Chondrocyte (in vitro differentiated cells): ENCODE results near the gene NLRP6. TPM values are rescaled to one million over a fixed set of nuclear protein-coding genes. Genes with fewer than 3 reads are reported as not detected.
"Not testable (repeated sequence)": the region's sequence is repeated elsewhere in the genome, so short reads cannot be mapped to it uniquely, and the experiment has no call there.

Experiments used
- DNase-seq: peaks from one replicate; pipeline ENCODE4 v3.0.0; 2021; ENCODE audit warnings: mixed read lengths, low spot score
- H3K27ac Mint-ChIP-seq: one replicate; pipeline ENCODE4 v1.8.0; 2021; ENCODE audit warnings: mild to moderate bottlenecking, moderate library complexity, mixed read lengths; ENCODE audit not compliant: unreplicated experiment
- H3K27me3 Mint-ChIP-seq: 2 replicates; pipeline ENCODE4 v1.8.0; 2021; ENCODE audit warnings: low read depth, mixed read lengths
- H3K36me3 Mint-ChIP-seq: 2 replicates; pipeline ENCODE4 v1.8.0; 2021; ENCODE audit warnings: low read depth, mixed read lengths
- H3K4me1 Mint-ChIP-seq: 2 replicates; pipeline ENCODE4 v1.8.0; 2021; ENCODE audit warnings: low read depth, mild to moderate bottlenecking, mixed read lengths
- H3K4me3 Mint-ChIP-seq: one replicate; pipeline ENCODE4 v1.8.0; 2021; ENCODE audit warnings: mild to moderate bottlenecking, moderate library complexity, mixed read lengths; ENCODE audit not compliant: unreplicated experiment
- H3K9me3 Mint-ChIP-seq: 2 replicates; pipeline ENCODE4 v1.8.0; 2021; ENCODE audit warnings: low read depth, mixed read lengths
- CTCF ChIP-seq: fragments of 200-600 bp; sonication (generic); IDR thresholded peaks from 2 replicates; pipeline ENCODE4 v1.5.0; 2021; ENCODE audit warnings: antibody characterized with exemption, mild to moderate bottlenecking, moderate library complexity
- total RNA-seq: library from RNA; stranded (reverse); gene quantifications from 3 replicates; pipeline ENCODE4 v1.2.1, GENCODE V29; 2021

Gene NLRP6
- total RNA-seq, 1 donor from 2014 or later: not detected

GRCh38 chr11:306645-307371 is 28.6 kb downstream of the NLRP6 start:
- Mint-ChIP-seq H3K27ac (no peak overlapping the region), H3K36me3 (no peaks in the 10 kb centered on the region), H3K9me3 (no peaks in the 10 kb centered on the region), H3K27me3 (no peaks in the 10 kb centered on the region), H3K4me3 (no peak overlapping the region), H3K4me1 (peaks cover 33% of the 10 kb centered on the region)
- TF ChIP-seq CTCF: no peak
- no peak for DNase-seq

- peak within 1 kb of the TSS; percentile 88 for H3K4me3 Mint-ChIP-seq
- peak within 1 kb of the TSS; percentile 89 for H3K27ac Mint-ChIP-seq
These were observed 29.8 kb downstream of the NLRP6 start, which contains the start of gene IFITM2 for GRCh38 chr11:307766-308708. Gene IFITM2 (plus strand): TSS chr11:307816. CDS start chr11:308193, 377 bp downstream.

GRCh38 chr11:308740-309665 is 30.8 kb downstream of the NLRP6 start:
- H3K36me3 Mint-ChIP-seq, H3K27me3 Mint-ChIP-seq, DNase-seq, H3K9me3 Mint-ChIP-seq: not testable (repeated sequence)
- Mint-ChIP-seq H3K4me1 (peaks cover 39% of the 10 kb centered on the region), H3K4me3 (peak overlapping the region; percentile 88), H3K27ac (peak overlapping the region; percentile 89)

More at GRCh38 chr11:307766-308708, 29.8 kb downstream of the NLRP6 start, which contains the start of gene IFITM2:
- not testable (repeated sequence) for H3K9me3 Mint-ChIP-seq, H3K27me3 Mint-ChIP-seq, DNase-seq, H3K36me3 Mint-ChIP-seq
- H3K4me1 Mint-ChIP-seq: peaks cover 33% of the 10 kb centered on the region

- H3K9me3 Mint-ChIP-seq, DNase-seq, H3K36me3 Mint-ChIP-seq, H3K27me3 Mint-ChIP-seq: not testable (repeated sequence)
- peak overlapping the region; percentile 73 for H3K27ac Mint-ChIP-seq
- H3K4me3 Mint-ChIP-seq: peak overlapping the region; percentile 88
- H3K4me1 Mint-ChIP-seq: peaks cover 42% of the 10 kb centered on the region
These were observed 31.9 kb downstream of the NLRP6 start for GRCh38 chr11:309979-310572.

- H3K27ac Mint-ChIP-seq, H3K27me3 Mint-ChIP-seq, H3K9me3 Mint-ChIP-seq, DNase-seq, H3K36me3 Mint-ChIP-seq: not testable (repeated sequence)
- H3K4me1 Mint-ChIP-seq: peaks cover 35% of the 10 kb centered on the region
- H3K4me3 Mint-ChIP-seq: peak overlapping the region; percentile 21
These were observed 33.0 kb downstream of the NLRP6 start for GRCh38 chr11:311013-311748.

GRCh38 chr11:312092-312816 is 34.0 kb downstream of the NLRP6 start:
- Mint-ChIP-seq H3K27ac (peak overlapping the region; percentile 41), H3K9me3 (no peaks in the 10 kb centered on the region), H3K4me1 (peaks cover 35% of the 10 kb centered on the region), H3K36me3 (no peaks in the 10 kb centered on the region), H3K27me3 (peaks cover 8% of the 10 kb centered on the region), H3K4me3 (peak overlapping the region; percentile 21)
- TF ChIP-seq CTCF: no peak
- no peak for DNase-seq
